PFSK-1 (cell line): Measurements from ENCODE around the gene NR2C2AP.

Source experiments
- POLR2AphosphoS5 ChIP-seq: IDR thresholded peaks from 2 replicates; pipeline ENCODE4 v1.6.1; 2012; ENCODE audit warnings: low read depth, mild to moderate bottlenecking, control low read depth, low read length, moderate library complexity
- REST ChIP-seq, 2 experiments: IDR thresholded peaks; 2 replicates each; pipeline versions ENCODE4 v1.6.1 to v1.8.0; 2011 to 2012; ENCODE audit warnings: low read depth in 2 of 2, low read length in 2 of 2, control low read depth in 1 of 2, inconsistent platforms in 1 of 2, mild to moderate bottlenecking in 1 of 2, moderate library complexity in 1 of 2; ENCODE audit not compliant: insufficient read depth in 1 of 2
- TAF1 ChIP-seq: IDR thresholded peaks from 2 replicates; pipeline ENCODE4 v1.6.1; 2012; ENCODE audit warnings: low read length, control low read depth, borderline replicate concordance; ENCODE audit not compliant: insufficient read depth

GRCh38 chr19:19169236-19170052 is 33.8 kb downstream of the NR2C2AP start:
- no peak for TF ChIP-seq TAF1
- no peak for TF ChIP-seq REST (IDR thresholded peaks at IDR 0.05; ENCODE audit: insufficient read depth in 1 of 2, low read depth in 2 of 2, low read length in 2 of 2)
- TF ChIP-seq POLR2AphosphoS5 = no peak
